H1 (cell line): ENCODE data around the gene MDFI. TPM values are rescaled to one million over a fixed set of nuclear protein-coding genes. Genes with fewer than 3 reads are reported as not detected.

Experiments used
- CTBP2 ChIP-seq: IDR thresholded peaks from 2 replicates; pipeline ENCODE4 v1.7.0; 2011; ENCODE audit warnings: borderline replicate concordance, mild to moderate bottlenecking, moderate library complexity, mixed read lengths, low read length; ENCODE audit not compliant: insufficient read depth, insufficient read length
- EZH2 ChIP-seq: fragments of 200-600 bp; sonication (generic); IDR thresholded peaks from 2 replicates; pipeline ENCODE4 v1.7.1; 2012; ENCODE audit warnings: low read depth, mild to moderate bottlenecking, moderate library complexity, low read length, inconsistent platforms; ENCODE audit not compliant: severe bottlenecking
- GABPA ChIP-seq: IDR thresholded peaks from 2 replicates; pipeline ENCODE4 v1.6.1; 2011; ENCODE audit warnings: mild to moderate bottlenecking, low read length, moderate library complexity, borderline replicate concordance; ENCODE audit not compliant: insufficient read depth
- POLR2A ChIP-seq, 2 experiments: IDR thresholded peaks; 1 replicate in 1 of 2; 2 replicates in 1 of 2; pipeline ENCODE4 v1.6.1; 2011; ENCODE audit warnings: low read depth in 2 of 2, low read length in 2 of 2, mild to moderate bottlenecking in 2 of 2; ENCODE audit errors: control extremely low read depth in 1 of 2
- RFX5 ChIP-seq: IDR thresholded peaks from 2 replicates; pipeline ENCODE4 v1.6.1; 2011; ENCODE audit warnings: low read depth, low read length, improper control_type of control experiment, borderline replicate concordance
- SP2 ChIP-seq: IDR thresholded peaks from 2 replicates; pipeline ENCODE4 v1.6.1; 2012; ENCODE audit warnings: mild to moderate bottlenecking, low read length, inconsistent platforms
- polyA plus RNA-seq, 7 experiments: library from polyadenylated mRNA; depleted of rRNA in 3 of 7; stranded (reverse) in 5 of 7; unstranded in 2 of 7; fragments of >200 nt in 5 of 7; fragments of 200-250 nt in 2 of 7; gene quantifications; 1 replicate in 5 of 7; 2 replicates in 1 of 7; 4 replicates in 1 of 7; pipeline versions ENCODE4 v1.2.1 to v1.2.3, GENCODE V29; 2011 to 2013; ENCODE audit warnings: missing spikeins in 2 of 7, mixed read lengths in 2 of 7
- total RNA-seq: library from RNA; stranded (reverse); fragmentation: NEBNext Ultra II Directional; extraction: Animal tissue kit (Norgen Biotek cat#: 25700); gene quantifications from 2 replicates; pipeline ENCODE4 v1.2.1, GENCODE V29; 2021
- TF ChIP-seq, protein P1 (sequence below): IDR thresholded peaks from 2 replicates; pipeline ENCODE4 v1.6.1; 2012; ENCODE audit warnings: inconsistent platforms
- TF ChIP-seq, protein P2 (sequence below): IDR thresholded peaks from 2 replicates; pipeline ENCODE4 v1.6.1; 2011; ENCODE audit warnings: low read depth, mild to moderate bottlenecking, low read length; ENCODE audit not compliant: insufficient read depth

Gene MDFI
- total and polyA plus RNA-seq, 2 of the 8 experiments (the other 6 are each of a cell fraction or from before 2014, with no cell fraction given): 41.0 to 65.6 TPM

DNA sequence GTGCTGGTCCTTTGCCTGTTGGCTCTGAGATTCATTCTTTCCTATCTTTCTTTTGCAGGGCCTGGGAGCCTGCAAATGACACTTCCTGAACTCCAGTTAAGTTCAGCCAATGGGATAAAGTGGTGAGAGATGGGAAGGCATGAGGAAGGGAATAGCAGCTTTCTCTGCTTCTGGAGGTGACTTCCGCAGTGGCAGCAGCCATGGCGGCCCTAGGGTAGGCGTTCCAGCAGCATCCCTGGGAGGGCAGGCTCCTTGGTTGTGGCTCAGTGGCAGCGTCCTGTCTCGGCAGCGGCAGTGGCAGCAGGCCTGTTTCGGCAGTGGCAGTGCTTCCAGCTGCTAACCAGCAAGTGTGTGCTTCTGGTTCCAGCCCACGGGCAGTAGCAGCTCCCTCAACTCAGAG is 7.3 kb upstream of the MDFI start (continued):
- TF ChIP-seq POLR2A (IDR thresholded peaks at IDR 0.05; ENCODE audit: control extremely low read depth in 1 of 2, low read depth in 2 of 2, low read length in 2 of 2) (no peak), CTBP2 (no peak), EZH2 (no peak), GABPA (no peak), RFX5 (no peak), SP2 (no peak)
- TF ChIP-seq, protein P1, sequence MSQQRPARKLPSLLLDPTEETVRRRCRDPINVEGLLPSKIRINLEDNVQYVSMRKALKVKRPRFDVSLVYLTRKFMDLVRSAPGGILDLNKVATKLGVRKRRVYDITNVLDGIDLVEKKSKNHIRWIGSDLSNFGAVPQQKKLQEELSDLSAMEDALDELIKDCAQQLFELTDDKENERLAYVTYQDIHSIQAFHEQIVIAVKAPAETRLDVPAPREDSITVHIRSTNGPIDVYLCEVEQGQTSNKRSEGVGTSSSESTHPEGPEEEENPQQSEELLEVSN: no peak
- TF ChIP-seq, protein P2, sequence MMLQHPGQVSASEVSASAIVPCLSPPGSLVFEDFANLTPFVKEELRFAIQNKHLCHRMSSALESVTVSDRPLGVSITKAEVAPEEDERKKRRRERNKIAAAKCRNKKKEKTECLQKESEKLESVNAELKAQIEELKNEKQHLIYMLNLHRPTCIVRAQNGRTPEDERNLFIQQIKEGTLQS: no peak
- TF ChIP-seq, all 59 proteins: peak for 0
